Fibroblast of lung (primary cell): ENCODE data around the gene UBTF. TPM values are rescaled to one million over a fixed set of nuclear protein-coding genes. Genes with fewer than 3 reads are reported as not detected.

ENCODE experiments used
- DNase-seq, 2 donors: peaks; one replicate each; pipeline versions ENCODE4 v3.0.0 to v3.0.0-alpha.2; 2010; ENCODE audit warnings: low read depth in 2 of 2
- H2AFZ ChIP-seq: 2 replicates; pipeline ENCODE4 v1.5.1; 2012; ENCODE audit warnings: low read length, control low read depth, inconsistent platforms
- H3K27ac ChIP-seq: 2 replicates; pipeline ENCODE4 v1.5.1; 2011; ENCODE audit warnings: low read length, control low read depth; ENCODE audit not compliant: insufficient read depth
- H3K27me3 ChIP-seq: 2 replicates; pipeline ENCODE4 v1.5.1; 2011; ENCODE audit warnings: mild to moderate bottlenecking, low read length; ENCODE audit not compliant: control insufficient read depth, insufficient read depth
- H3K36me3 ChIP-seq: 2 replicates; pipeline ENCODE4 v1.5.1; 2011; ENCODE audit warnings: low read length; ENCODE audit not compliant: control insufficient read depth, insufficient read depth
- H3K4me1 ChIP-seq: 2 replicates; pipeline ENCODE4 v1.5.1; 2011; ENCODE audit warnings: low read length; ENCODE audit not compliant: control insufficient read depth, insufficient read depth; ENCODE audit errors: extremely low read depth
- H3K4me2 ChIP-seq: 2 replicates; pipeline ENCODE4 v1.5.1; 2011; ENCODE audit warnings: low read length, control low read depth; ENCODE audit not compliant: insufficient read depth; ENCODE audit errors: extremely low read depth
- H3K4me3 ChIP-seq, 4 experiments: fragments of 200-600 bp in 1 of 4; sonication (generic) in 1 of 4; replicated peaks in 1 of 4; 2 replicates each; pipeline ENCODE4 v1.5.1; 2011 to 2016; ENCODE audit warnings: low read length in 4 of 4, low read depth in 3 of 4, mild to moderate bottlenecking in 3 of 4, control low read depth in 2 of 4, inconsistent platforms in 1 of 4, mixed read lengths in 1 of 4; ENCODE audit not compliant: insufficient read depth in 1 of 4; ENCODE audit errors: control extremely low read depth in 1 of 4
- H3K79me2 ChIP-seq: 2 replicates; pipeline ENCODE4 v1.5.1; 2012; ENCODE audit warnings: mild to moderate bottlenecking, low read length, inconsistent platforms; ENCODE audit not compliant: control insufficient read depth, insufficient read depth
- H3K9ac ChIP-seq: 2 replicates; pipeline ENCODE4 v1.5.1; 2011; ENCODE audit warnings: mild to moderate bottlenecking, low read length, control low read depth; ENCODE audit not compliant: insufficient read depth
- H3K9me3 ChIP-seq: 2 replicates; pipeline ENCODE4 v1.5.1; 2012; ENCODE audit warnings: low read depth, low read length; ENCODE audit not compliant: control insufficient read depth, insufficient read depth
- H4K20me1 ChIP-seq: 2 replicates; pipeline ENCODE4 v1.5.1; 2011; ENCODE audit warnings: low read length; ENCODE audit not compliant: control insufficient read depth, insufficient read depth; ENCODE audit errors: extremely low read depth
- CTCF ChIP-seq, 2 donors: IDR thresholded peaks in 1 of 2; conservative IDR thresholded peaks in 1 of 2; 1 replicate in 1 of 2; 2 replicates in 1 of 2; pipeline ENCODE4 v1.5.1; 2011 to 2012; ENCODE audit warnings: low read length in 2 of 2, control low read depth in 1 of 2, inconsistent platforms in 1 of 2, low read depth in 1 of 2, mild to moderate bottlenecking in 1 of 2
- EZH2 ChIP-seq: IDR thresholded peaks from 2 replicates; pipeline ENCODE4 v1.5.1; 2012; ENCODE audit warnings: low read length, control low read depth, mild to moderate bottlenecking; ENCODE audit errors: missing control alignments
- polyA plus RNA-seq, 2 donors: library from polyadenylated mRNA; depleted of rRNA in 1 of 2; stranded (reverse) in 1 of 2; unstranded in 1 of 2; fragments of >200 nt; gene quantifications; 2 replicates each; pipeline ENCODE4 v1.2.1, GENCODE V29; 2011 to 2012; ENCODE audit warnings: missing spikeins in 1 of 2
- total RNA-seq: library from RNA; depleted of rRNA; stranded (reverse); fragments of >200 nt; gene quantifications from 2 replicates; pipeline ENCODE4 v1.2.1, GENCODE V29; 2014

The UBTF gene
- total and polyA plus RNA-seq, 2 donors (not counting 1 experiment from before 2014, with no cell fraction given) = 25.1 to 42.1 TPM

DNA sequence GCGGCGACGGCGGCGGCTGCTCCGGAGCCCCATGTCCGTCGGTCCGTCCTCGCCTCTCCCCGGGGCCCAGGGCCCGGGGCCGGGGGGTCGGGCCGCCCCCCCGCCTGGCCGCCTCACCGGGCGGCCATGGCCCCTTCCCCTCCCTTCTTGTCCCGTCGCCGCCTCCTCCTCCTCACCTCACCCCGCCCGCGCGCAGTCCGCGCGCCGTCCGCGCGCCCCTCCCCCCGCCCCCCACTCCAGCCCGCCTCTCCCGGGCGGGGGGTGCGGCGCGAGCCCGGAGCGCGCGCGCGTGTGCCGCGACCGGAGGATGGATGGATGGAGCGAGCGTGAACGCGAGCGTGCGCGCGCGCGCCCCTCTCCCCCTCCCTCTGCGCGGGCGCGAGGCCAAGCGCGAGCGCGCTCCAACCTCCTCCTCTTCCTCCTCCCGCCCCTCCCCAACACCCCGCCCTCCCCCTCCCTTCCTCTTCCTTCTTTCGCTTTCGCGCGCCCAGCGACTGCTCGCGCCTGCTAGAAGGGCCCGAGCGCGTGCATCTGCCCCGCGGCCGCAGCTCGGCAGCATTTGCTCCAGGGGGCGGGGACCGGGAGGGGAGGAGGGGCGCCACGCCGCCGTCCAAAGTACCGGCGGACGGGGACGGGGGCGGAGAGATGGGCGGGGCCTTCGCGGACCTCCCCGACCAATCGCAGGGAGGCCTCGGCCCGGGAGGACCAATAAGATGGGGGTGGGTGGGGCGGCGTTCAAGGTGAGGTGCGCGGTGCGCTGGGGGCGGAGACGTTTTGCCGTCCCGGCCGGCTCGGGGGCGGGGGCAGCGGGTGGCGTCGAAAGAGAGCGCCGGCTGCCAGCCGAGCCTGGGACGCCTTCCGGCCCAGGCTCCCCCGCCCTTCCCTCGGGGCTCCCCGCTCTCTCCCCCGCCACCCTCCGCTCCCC is 19.7 kb downstream of the UBTF start, which contains the start of gene ATXN7L3:
TSS of gene ATXN7L3 (minus strand) at position 332 of the 925 bp plus-strand sequence. CDS start 1,814 bp downstream, outside the sequence.
- H4K20me1 ChIP-seq = no peaks in the 10 kb centered on the region
- peaks cover 16% of the 10 kb centered on the region for H3K36me3 ChIP-seq
- H3K9me3 ChIP-seq = no peaks in the 10 kb centered on the region
- peak within 1 kb of the TSS; percentile 97 for H3K4me2 ChIP-seq
- TF ChIP-seq CTCF (conservative IDR thresholded peaks at IDR 0.05 in 1 of 2, IDR thresholded peaks at IDR 0.05 in 1 of 2; ENCODE audit: low read depth in 1 of 2, low read length in 2 of 2) (no peak), EZH2 (no peak)
- peaks cover 23% of the 10 kb centered on the region for H3K79me2 ChIP-seq
- H3K9ac ChIP-seq = peak within 1 kb of the TSS; percentile 85
- peak; percentile 97 to 98 for DNase-seq
- peak within 1 kb of the TSS; percentile 88 for H3K27ac ChIP-seq
- peak within 1 kb of the TSS; percentile 66 for H2AFZ ChIP-seq
- H3K4me3 ChIP-seq = peak within 1 kb of the TSS; percentile 73 to 87 (median 80)
- no peaks in the 10 kb centered on the region for H3K27me3 ChIP-seq
- peaks cover 28% of the 10 kb centered on the region for H3K4me1 ChIP-seq

DNA sequence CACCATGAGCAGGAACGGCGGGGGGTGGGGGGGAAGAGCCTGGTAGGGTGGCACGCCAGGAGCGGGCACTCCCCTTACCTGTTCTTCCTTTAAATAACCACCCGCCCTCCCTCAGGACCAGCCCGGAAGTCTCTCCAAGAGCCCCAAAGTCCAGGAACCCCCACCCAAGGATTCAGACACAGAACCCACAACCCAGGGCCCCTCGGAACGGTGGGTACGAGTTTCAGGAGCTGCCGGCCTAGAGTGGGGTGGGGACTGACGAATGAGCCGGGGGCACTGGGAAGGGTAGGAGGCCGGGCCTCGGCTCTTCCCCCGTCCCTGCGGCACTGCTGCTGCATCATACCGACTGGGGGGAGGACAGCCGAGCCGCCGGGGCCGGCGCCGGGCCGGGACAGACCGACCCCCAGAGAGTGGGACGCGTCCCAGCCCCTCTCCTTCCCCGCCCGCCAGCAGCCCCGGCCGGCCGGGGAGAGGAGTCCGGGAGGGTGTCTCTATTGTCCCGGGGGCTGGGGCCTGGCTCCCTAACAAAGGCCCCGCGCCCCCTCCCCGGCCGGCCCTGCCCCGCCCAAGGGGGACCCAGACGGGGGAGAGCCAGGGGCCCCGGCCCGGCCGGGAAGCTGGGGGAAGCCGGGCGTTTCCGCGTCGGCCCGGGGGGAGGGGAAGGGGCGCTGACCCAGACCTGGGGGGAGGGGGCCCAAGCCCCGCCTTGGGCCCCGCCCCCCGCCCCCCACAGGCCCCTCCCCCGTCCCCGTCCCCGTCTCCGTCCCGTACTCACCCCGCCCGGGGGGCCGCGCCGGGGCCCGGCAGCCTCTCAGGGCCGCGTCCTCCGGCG is 20.5 kb downstream of the UBTF start:
- Histone ChIP-seq H3K36me3 (peaks cover 22% of the 10 kb centered on the region), H3K4me3 (peak overlapping the region; percentile 73 to 87 (median 80)), H2AFZ (no peak overlapping the region), H3K27me3 (no peaks in the 10 kb centered on the region), H3K9me3 (no peaks in the 10 kb centered on the region), H3K4me2 (peak overlapping the region; percentile 97), H3K27ac (peak overlapping the region; percentile 88), H3K79me2 (peaks cover 23% of the 10 kb centered on the region), H3K9ac (peak overlapping the region; percentile 82), H4K20me1 (no peaks in the 10 kb centered on the region), H3K4me1 (peaks cover 22% of the 10 kb centered on the region)
- no peak for TF ChIP-seq CTCF (conservative IDR thresholded peaks at IDR 0.05 in 1 of 2, IDR thresholded peaks at IDR 0.05 in 1 of 2; ENCODE audit: low read depth in 1 of 2, low read length in 2 of 2)
- DNase-seq = peak; percentile 30 to 59
